Fibroblast of lung (primary cell): ENCODE data around the gene UPP2.

Source experiments
- CTCF ChIP-seq, 2 donors: IDR thresholded peaks in 1 of 2; conservative IDR thresholded peaks in 1 of 2; 1 replicate in 1 of 2; 2 replicates in 1 of 2; pipeline ENCODE4 v1.5.1; 2011 to 2012; ENCODE audit warnings: low read length in 2 of 2, control low read depth in 1 of 2, inconsistent platforms in 1 of 2, low read depth in 1 of 2, mild to moderate bottlenecking in 1 of 2
- EZH2 ChIP-seq: IDR thresholded peaks from 2 replicates; pipeline ENCODE4 v1.5.1; 2012; ENCODE audit warnings: low read length, control low read depth, mild to moderate bottlenecking; ENCODE audit errors: missing control alignments

DNA sequence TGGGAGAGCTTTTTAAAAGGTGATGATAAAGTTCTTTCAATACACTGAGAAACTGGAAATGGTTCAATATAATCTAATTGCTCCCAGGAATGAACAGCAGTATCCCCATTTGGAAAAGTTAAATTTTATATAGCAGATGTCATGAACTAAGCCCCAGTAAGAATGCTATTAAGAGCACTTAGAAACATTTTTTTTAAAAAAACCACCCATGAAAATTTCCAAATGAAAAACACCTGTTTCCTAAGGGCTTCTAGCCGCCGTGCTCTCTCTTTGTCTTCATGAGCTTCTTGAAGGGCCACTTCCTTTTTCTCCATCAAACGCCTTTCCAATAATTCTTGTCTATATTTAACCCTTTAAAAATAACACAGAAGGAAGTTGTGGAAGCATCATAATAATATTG lies 77.0 kb downstream of the UPP2 start:
- TF ChIP-seq CTCF (conservative IDR thresholded peaks at IDR 0.05 in 1 of 2, IDR thresholded peaks at IDR 0.05 in 1 of 2; ENCODE audit: low read depth in 1 of 2, low read length in 2 of 2) (no peak), EZH2 (no peak)
